Spleen (tissue), 7 donors: Measurements from ENCODE around the gene MLC1.

Experiments used
- CTCF ChIP-seq, 11 experiments: fragments of 200-600 bp in 7 of 11; fragments of 450-650 bp in 4 of 11; sonication (generic) in 4 of 11; IDR thresholded peaks in 8 of 11; conservative IDR thresholded peaks in 3 of 11; 1 replicate in 7 of 11; 2 replicates in 4 of 11; pipeline versions ENCODE4 v1.4.0 to v1.8.0; 2016 to 2021; ENCODE audit warnings: antibody characterized with exemption in 11 of 11, inconsistent platforms in 4 of 11, mild to moderate bottlenecking in 1 of 11
- POLR2A ChIP-seq, 3 donors: fragments of 450-650 bp; IDR thresholded peaks; one replicate each; pipeline ENCODE4 v1.5.1; 2017; ENCODE audit warnings: antibody characterized with exemption in 3 of 3, mild to moderate bottlenecking in 1 of 3
- donor health status: DM: no; HTN: no; CAD: no; lungs with moderate emphysema.
- donor health status: DM: no; HTN: no; CAD: no.
- donor health status: DM: no; HTN: no; CAD: no.

DNA sequence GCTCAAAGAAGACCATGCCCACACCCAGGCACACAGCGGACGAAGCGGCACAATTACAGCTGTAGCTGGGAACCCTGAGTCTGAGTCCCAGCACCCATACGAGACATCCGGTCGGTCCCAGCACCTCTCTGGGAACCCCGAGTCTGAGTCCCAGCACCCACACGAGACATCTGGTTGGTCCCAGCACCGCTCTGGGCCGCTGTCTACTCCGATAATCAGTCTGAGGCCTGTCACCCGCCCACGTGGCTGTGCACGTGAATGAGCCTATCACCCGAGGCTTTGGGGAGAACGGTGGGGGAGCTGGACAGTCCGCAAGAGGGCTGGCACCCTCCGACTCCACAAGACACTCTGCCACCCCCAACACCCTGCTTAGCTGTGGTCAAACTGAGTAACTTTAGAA is 33.3 kb downstream of the MLC1 start:
- TF ChIP-seq CTCF (IDR thresholded peaks at IDR 0.05 in 8 of 11, conservative IDR thresholded peaks at IDR 0.05 in 3 of 11) (no peak), POLR2A (IDR thresholded peaks at IDR 0.05) (no peak)
